Measurements from ENCODE around the gene RAMP2.

- TF ChIP-seq MAX (IDR thresholded peaks at IDR 0.05): no peak
- no peak for TF ChIP-seq GATA3 (IDR thresholded peaks at IDR 0.05; ENCODE audit: borderline replicate concordance)
- no peak for TF ChIP-seq CTCF (IDR thresholded peaks at IDR 0.05)
- no peak for TF ChIP-seq HOXB5 (CRISPR knock-in tag; IDR thresholded peaks at IDR 0.05)
- no peak for TF ChIP-seq REST (IDR thresholded peaks at IDR 0.05)
- no peak for TF ChIP-seq POLR2A (IDR thresholded peaks at IDR 0.05; ENCODE audit: low read length)
- TF ChIP-seq NFE2L2 (conservative IDR thresholded peaks at IDR 0.05; ENCODE audit: low read length): no peak
- no peak for TF ChIP-seq MAZ (IDR thresholded peaks at IDR 0.05; ENCODE audit: borderline replicate concordance, low read depth, low read length)
- TF ChIP-seq RFX5 (IDR thresholded peaks at IDR 0.05): no peak
- no peak for TF ChIP-seq TFCP2L1 (CRISPR knock-in tag; IDR thresholded peaks at IDR 0.05)
- no peak for TF ChIP-seq EP300 (IDR thresholded peaks at IDR 0.05)
- no peak for TF ChIP-seq CBX8 (IDR thresholded peaks at IDR 0.05)
Observed at GRCh38 chr17:42782166-42783061, 21.4 kb downstream of the RAMP2 start.

Measured in A549 (cell line).